Endodermal cell (in vitro differentiated cells): ENCODE results near the gene ACKR3. TPM values are rescaled to one million over a fixed set of nuclear protein-coding genes. Genes with fewer than 3 reads are reported as not detected.
A peak's percentile ranks its signal among the peaks of the same experiment; 100 is the strongest.

ENCODE experiments used
- DNase-seq: peaks from one replicate; pipeline ENCODE4 v3.0.0-alpha.2; 2017
- H3K27ac ChIP-seq: 2 replicates; pipeline ENCODE4 v1.5.1; 2013; ENCODE audit warnings: mild to moderate bottlenecking, low read depth, low read length, moderate library complexity
- H3K27me3 ChIP-seq: 2 replicates; pipeline ENCODE4 v1.6.1; 2013; ENCODE audit warnings: mild to moderate bottlenecking, low read length, moderate library complexity; ENCODE audit not compliant: insufficient read depth, control insufficient read depth, poor library complexity, severe bottlenecking
- H3K36me3 ChIP-seq: 2 replicates; pipeline ENCODE4 v1.7.0; 2013; ENCODE audit warnings: mild to moderate bottlenecking, low read length, moderate library complexity; ENCODE audit not compliant: control insufficient read depth, insufficient read depth
- H3K4me1 ChIP-seq: one replicate; pipeline ENCODE4 v1.7.0; 2013; ENCODE audit warnings: low read length; ENCODE audit not compliant: control insufficient read depth, insufficient read depth
- H3K4me3 ChIP-seq: 2 replicates; pipeline ENCODE4 v1.5.1; 2013; ENCODE audit warnings: mild to moderate bottlenecking, low read length, moderate library complexity
- H3K9ac ChIP-seq: 2 replicates; pipeline ENCODE4 v1.6.1; 2013; ENCODE audit warnings: mild to moderate bottlenecking, low read length, moderate library complexity; ENCODE audit not compliant: poor library complexity, severe bottlenecking; ENCODE audit errors: extremely low read depth
- H3K9me3 ChIP-seq: 2 replicates; pipeline ENCODE4 v1.6.1; 2013; ENCODE audit warnings: mild to moderate bottlenecking, low read length, moderate library complexity; ENCODE audit not compliant: control insufficient read depth
- H3K27ac Mint-ChIP-seq: 2 replicates; pipeline ENCODE4 v1.8.0; 2020; ENCODE audit warnings: mixed read lengths
- H3K27me3 Mint-ChIP-seq: 2 replicates; pipeline ENCODE4 v1.8.0; 2021; ENCODE audit warnings: mild to moderate bottlenecking, mixed read lengths; ENCODE audit not compliant: insufficient read depth
- H3K36me3 Mint-ChIP-seq: 2 replicates; pipeline ENCODE4 v1.8.0; 2020; ENCODE audit warnings: low read depth, mixed read lengths
- H3K4me1 Mint-ChIP-seq: 2 replicates; pipeline ENCODE4 v1.8.0; 2020; ENCODE audit warnings: mixed read lengths
- H3K4me3 Mint-ChIP-seq: 2 replicates; pipeline ENCODE4 v1.8.0; 2020; ENCODE audit warnings: mild to moderate bottlenecking, moderate library complexity, mixed read lengths
- H3K9me3 Mint-ChIP-seq: 2 replicates; pipeline ENCODE4 v1.8.0; 2020; ENCODE audit warnings: mild to moderate bottlenecking, mixed read lengths
- CTCF ChIP-seq: fragments of 200-600 bp; sonication (generic); conservative IDR thresholded peaks from 2 replicates; pipeline ENCODE4 v1.5.0; 2021; ENCODE audit warnings: antibody characterized with exemption, mild to moderate bottlenecking
- WGBS, 2 experiments: methylation state at CpG; one replicate each; pipeline versions ENCODE4 v1.1.5 to v1.1.7; 2013; ENCODE audit warnings: missing lambda C conversion rate in 2 of 2, mixed read lengths in 1 of 2; ENCODE audit not compliant: insufficient coverage in 1 of 2, insufficient read length in 1 of 2; 5-methylcytosine and 5-hydroxymethylcytosine counted together
- total RNA-seq, 2 donors: library from RNA; stranded (reverse); fragmentation: NEBNext Ultra II Directional in 1 of 2; extraction: Animal tissue kit (Norgen Biotek cat#: 25700) in 1 of 2; gene quantifications; 2 replicates in 1 of 2; 3 replicates in 1 of 2; pipeline ENCODE4 v1.2.1, GENCODE V29; 2021

ACKR3 gene
- total RNA-seq, 2 donors from 2014 or later, result 76.9 to 110 TPM

GRCh38 chr2:236529606-236530005 is 40.0 kb upstream of the ACKR3 start:
- H3K4me1 ChIP-seq, result peaks cover 10% of the 10 kb centered on the region
- no peak overlapping the region for H3K9ac ChIP-seq
- Mint-ChIP-seq H3K36me3 (no peaks in the 10 kb centered on the region), H3K27me3 (peaks cover 17% of the 10 kb centered on the region), H3K27ac (no peak overlapping the region), H3K4me3 (no peak overlapping the region), H3K4me1 (peaks cover 15% of the 10 kb centered on the region), H3K9me3 (no peaks in the 10 kb centered on the region)
- no peak overlapping the region for H3K4me3 ChIP-seq
- no peaks in the 10 kb centered on the region for H3K9me3 ChIP-seq
- 91% methylated on average over 4 of the region's 4 CpGs; no CpG with 5 or more reads in 1 of the 2 experiments for WGBS, 2 experiments
- no peaks in the 10 kb centered on the region for H3K36me3 ChIP-seq
- no peak overlapping the region for H3K27ac ChIP-seq
- H3K27me3 ChIP-seq, result no peaks in the 10 kb centered on the region
- DNase-seq, result peak; percentile 10
- no peak for TF ChIP-seq CTCF

GRCh38 chr2:236530512-236530911 is 39.1 kb upstream of the ACKR3 start:
- WGBS, 2 experiments, result 33% methylated on average over 1 of the region's 1 CpG; no CpG with 5 or more reads in 1 of the 2 experiments
- Histone ChIP-seq H3K9me3 (no peaks in the 10 kb centered on the region), H3K27ac (no peak overlapping the region), H3K27me3 (no peaks in the 10 kb centered on the region), H3K36me3 (no peaks in the 10 kb centered on the region), H3K4me1 (peaks cover 10% of the 10 kb centered on the region), H3K9ac (no peak overlapping the region), H3K4me3 (no peak overlapping the region)
- Mint-ChIP-seq H3K36me3 (no peaks in the 10 kb centered on the region), H3K4me3 (no peak overlapping the region), H3K27me3 (peaks cover 12% of the 10 kb centered on the region), H3K27ac (no peak overlapping the region), H3K4me1 (peaks cover 15% of the 10 kb centered on the region), H3K9me3 (no peaks in the 10 kb centered on the region)
- no peak for TF ChIP-seq CTCF
- DNase-seq, result no peak

GRCh38 chr2:236531195-236531594 is 38.4 kb upstream of the ACKR3 start:
- H3K9me3 ChIP-seq, result no peaks in the 10 kb centered on the region
- no peaks in the 10 kb centered on the region for H3K36me3 ChIP-seq
- no peak for TF ChIP-seq CTCF
- Mint-ChIP-seq H3K9me3 (no peaks in the 10 kb centered on the region), H3K27me3 (peaks cover 14% of the 10 kb centered on the region), H3K4me3 (no peak overlapping the region), H3K4me1 (peaks cover 15% of the 10 kb centered on the region), H3K27ac (no peak overlapping the region), H3K36me3 (no peaks in the 10 kb centered on the region)
- DNase-seq, result peak; percentile 26
- peaks cover 10% of the 10 kb centered on the region for H3K4me1 ChIP-seq
- H3K4me3 ChIP-seq, result no peak overlapping the region
- WGBS, 2 experiments, result 78 to 86% methylated on average over 4 to 7 of the region's 7 CpGs
- no peaks in the 10 kb centered on the region for H3K27me3 ChIP-seq
- H3K27ac ChIP-seq, result no peak overlapping the region
- H3K9ac ChIP-seq, result no peak overlapping the region
